ENCODE data around the gene NR2E1.

- TF ChIP-seq POLR2A (IDR thresholded peaks at IDR 0.05), result no peak
- no peak for TF ChIP-seq CTCF (IDR thresholded peaks at IDR 0.05 in 8 of 11, conservative IDR thresholded peaks at IDR 0.05 in 3 of 11)
Observed at GRCh38 chr6:108156938-108157233, 8.9 kb upstream of the NR2E1 start.

All from spleen (tissue), 7 donors.